ENCODE results near the gene SIRPB2.

Gene SIRPB2

GRCh38 chr20:1491860-1492642, 831 bp upstream of the SIRPB2 start:
- no peak for TF ChIP-seq CTCF (conservative IDR thresholded peaks at IDR 0.05; ENCODE audit: low read depth, low read length)
- no peak for DNase-seq (ENCODE audit: low read depth)
- no peak overlapping the region for H3K4me3 ChIP-seq (ENCODE audit: low read depth, low read length)

- H3K4me3 ChIP-seq (ENCODE audit: low read depth, low read length): no peak overlapping the region
- DNase-seq (ENCODE audit: low read depth): no peak
- TF ChIP-seq CTCF (conservative IDR thresholded peaks at IDR 0.05; ENCODE audit: low read depth, low read length): no peak
These were observed 501 bp downstream of the SIRPB2 start for GRCh38 chr20:1490643-1491195.

- no peak for DNase-seq (ENCODE audit: low read depth)
- no peak overlapping the region for H3K4me3 ChIP-seq (ENCODE audit: low read depth, low read length)
- TF ChIP-seq CTCF (conservative IDR thresholded peaks at IDR 0.05; ENCODE audit: low read depth, low read length): no peak
These were observed 1.3 kb downstream of the SIRPB2 start for GRCh38 chr20:1489764-1490436.

- no peak for DNase-seq (ENCODE audit: low read depth)
- H3K4me3 ChIP-seq (ENCODE audit: low read depth, low read length): no peak overlapping the region
- no peak for TF ChIP-seq CTCF (conservative IDR thresholded peaks at IDR 0.05; ENCODE audit: low read depth, low read length)
These were observed 1.9 kb downstream of the SIRPB2 start for GRCh38 chr20:1489325-1489724.

- no peak overlapping the region for H3K4me3 ChIP-seq (ENCODE audit: low read depth, low read length)
- no peak for DNase-seq (ENCODE audit: low read depth)
- TF ChIP-seq CTCF (conservative IDR thresholded peaks at IDR 0.05; ENCODE audit: low read depth, low read length): no peak
These were observed 4.7 kb downstream of the SIRPB2 start for GRCh38 chr20:1486566-1486965.

GRCh38 chr20:1484438-1485116, 6.6 kb downstream of the SIRPB2 start:
- no peak for DNase-seq (ENCODE audit: low read depth)
- TF ChIP-seq CTCF (conservative IDR thresholded peaks at IDR 0.05; ENCODE audit: low read depth, low read length): no peak

More at GRCh38 chr20:1484438-1485116, 6.6 kb downstream of the SIRPB2 start:
- no peak overlapping the region for H3K4me3 ChIP-seq (ENCODE audit: low read depth, low read length)

Measured in choroid plexus epithelial cell (primary cell).